GM19099 (cell line): ENCODE results near the gene APOBEC3B.

ENCODE experiments used
- POLR2A ChIP-seq: IDR thresholded peaks from 3 replicates; pipeline ENCODE4 v1.6.1; 2011; ENCODE audit warnings: low read depth; ENCODE audit not compliant: insufficient read length; ENCODE audit errors: extremely low read depth

APOBEC3B gene

GRCh38 chr22:39039306-39040126 lies 57.4 kb downstream of the APOBEC3B start:
- no peak for TF ChIP-seq POLR2A

GRCh38 chr22:39040538-39041296 lies 58.6 kb downstream of the APOBEC3B start, which contains the start of gene APOBEC3F:
TSS of gene APOBEC3F (plus strand) at chr22:39040864. CDS start at chr22:39040961, 97 bp downstream.
- TF ChIP-seq POLR2A: peak; percentile 46

GRCh38 chr22:39041908-39042307 lies 59.8 kb downstream of the APOBEC3B start:
- no peak for TF ChIP-seq POLR2A
